ENCODE data around the gene UBE2H.

UBE2H gene

DNA sequence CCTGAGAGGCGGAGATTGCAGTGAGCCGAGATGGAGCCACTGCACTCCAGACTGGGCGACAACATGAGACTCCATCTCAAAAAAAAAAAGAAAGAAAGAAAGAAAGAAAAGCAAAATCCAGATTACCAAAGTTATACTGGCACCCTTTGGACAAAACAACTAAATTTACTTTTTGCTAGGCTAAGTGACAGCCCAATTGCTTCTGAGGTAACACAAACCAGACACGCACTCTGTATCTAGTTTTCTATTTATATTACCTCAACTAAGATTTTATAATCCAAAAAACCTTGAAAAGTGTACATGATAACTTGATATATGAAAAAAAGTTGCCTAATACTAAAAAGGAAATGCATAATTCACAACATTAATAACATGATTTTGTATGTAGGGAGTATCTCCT is 12.9 kb downstream of the UBE2H start:
- no peak overlapping the region for H3K4me3 ChIP-seq (ENCODE audit: low read length, poor library complexity, severe bottlenecking)
- no peaks in the 10 kb centered on the region for H3K9me2 ChIP-seq (replicated peaks; ENCODE audit: low read depth, low read length)
- no peaks in the 10 kb centered on the region for H3K4me1 ChIP-seq (ENCODE audit: insufficient read depth, low read length, poor library complexity, severe bottlenecking)
- H2AFZ ChIP-seq (ENCODE audit: low read length), result no peak overlapping the region
- H3K36me3 ChIP-seq (ENCODE audit: insufficient read depth, low read length), result no peaks in the 10 kb centered on the region
- no peaks in the 10 kb centered on the region for H3F3A ChIP-seq (ENCODE audit: low read depth)
- no peak overlapping the region for H3K4me2 ChIP-seq (ENCODE audit: low read depth, low read length, poor library complexity, severe bottlenecking)
- no peak overlapping the region for H3K9ac ChIP-seq (ENCODE audit: low read depth, low read length, poor library complexity, severe bottlenecking)
- H3K9me3 ChIP-seq (ENCODE audit: insufficient read depth, low read depth, low read length), result no peaks in the 10 kb centered on the region
- peaks cover 11% of the 10 kb centered on the region; the same call in 1 of the 2 replicates for H3K79me2 ChIP-seq (ENCODE audit: insufficient read depth, low read length)
- H3K27me3 ChIP-seq (ENCODE audit: insufficient read depth, low read length, poor library complexity, severe bottlenecking), result no peaks in the 10 kb centered on the region
- TF ChIP-seq, protein P1, sequence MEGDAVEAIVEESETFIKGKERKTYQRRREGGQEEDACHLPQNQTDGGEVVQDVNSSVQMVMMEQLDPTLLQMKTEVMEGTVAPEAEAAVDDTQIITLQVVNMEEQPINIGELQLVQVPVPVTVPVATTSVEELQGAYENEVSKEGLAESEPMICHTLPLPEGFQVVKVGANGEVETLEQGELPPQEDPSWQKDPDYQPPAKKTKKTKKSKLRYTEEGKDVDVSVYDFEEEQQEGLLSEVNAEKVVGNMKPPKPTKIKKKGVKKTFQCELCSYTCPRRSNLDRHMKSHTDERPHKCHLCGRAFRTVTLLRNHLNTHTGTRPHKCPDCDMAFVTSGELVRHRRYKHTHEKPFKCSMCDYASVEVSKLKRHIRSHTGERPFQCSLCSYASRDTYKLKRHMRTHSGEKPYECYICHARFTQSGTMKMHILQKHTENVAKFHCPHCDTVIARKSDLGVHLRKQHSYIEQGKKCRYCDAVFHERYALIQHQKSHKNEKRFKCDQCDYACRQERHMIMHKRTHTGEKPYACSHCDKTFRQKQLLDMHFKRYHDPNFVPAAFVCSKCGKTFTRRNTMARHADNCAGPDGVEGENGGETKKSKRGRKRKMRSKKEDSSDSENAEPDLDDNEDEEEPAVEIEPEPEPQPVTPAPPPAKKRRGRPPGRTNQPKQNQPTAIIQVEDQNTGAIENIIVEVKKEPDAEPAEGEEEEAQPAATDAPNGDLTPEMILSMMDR (conservative IDR thresholded peaks at IDR 0.05; ENCODE audit: low read length), result no peak
- no peak for TF ChIP-seq EZH2phosphoT487 (IDR thresholded peaks at IDR 0.05; ENCODE audit: borderline replicate concordance)
- H4K20me1 ChIP-seq (ENCODE audit: insufficient read depth, low read length, poor library complexity, severe bottlenecking), result no peaks in the 10 kb centered on the region

DNA sequence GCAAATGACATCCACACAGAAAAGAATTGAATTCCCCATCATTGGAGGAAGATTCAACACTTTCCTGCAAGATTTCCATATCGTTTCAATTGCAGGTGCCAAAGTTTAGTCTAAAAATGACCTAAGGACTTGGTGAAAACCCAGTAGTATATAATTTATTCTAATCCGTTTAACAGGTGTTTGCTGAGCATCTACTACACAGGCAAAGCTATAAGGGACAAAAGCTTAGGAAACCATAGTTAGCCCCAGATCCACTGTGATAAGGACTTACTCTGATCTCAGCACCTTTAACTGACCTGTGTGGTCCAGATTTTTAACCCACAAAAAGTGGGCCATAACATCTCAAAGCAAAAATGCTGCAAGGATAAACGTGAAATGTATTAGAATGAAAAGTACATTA is 19.1 kb downstream of the UBE2H start:
- no peaks in the 10 kb centered on the region for H3K36me3 ChIP-seq (ENCODE audit: insufficient read depth, low read length)
- no peak overlapping the region for H3K4me3 ChIP-seq (ENCODE audit: low read length, poor library complexity, severe bottlenecking)
- H3K9ac ChIP-seq (ENCODE audit: low read depth, low read length, poor library complexity, severe bottlenecking), result no peak overlapping the region
- H3K9me2 ChIP-seq (replicated peaks; ENCODE audit: low read depth, low read length), result no peaks in the 10 kb centered on the region
- no peaks in the 10 kb centered on the region for H3K27me3 ChIP-seq (ENCODE audit: insufficient read depth, low read length, poor library complexity, severe bottlenecking)
- H3F3A ChIP-seq (ENCODE audit: low read depth), result no peaks in the 10 kb centered on the region
- TF ChIP-seq, protein P1 (conservative IDR thresholded peaks at IDR 0.05; ENCODE audit: low read length), result no peak
- no peak for TF ChIP-seq EZH2phosphoT487 (IDR thresholded peaks at IDR 0.05; ENCODE audit: borderline replicate concordance)
- no peaks in the 10 kb centered on the region for H3K4me1 ChIP-seq (ENCODE audit: insufficient read depth, low read length, poor library complexity, severe bottlenecking)
- H3K79me2 ChIP-seq (ENCODE audit: insufficient read depth, low read length), result no peaks in the 10 kb centered on the region
- no peak overlapping the region for H2AFZ ChIP-seq (ENCODE audit: low read length)
- H4K20me1 ChIP-seq (ENCODE audit: insufficient read depth, low read length, poor library complexity, severe bottlenecking), result no peaks in the 10 kb centered on the region
- H3K4me2 ChIP-seq (ENCODE audit: low read depth, low read length, poor library complexity, severe bottlenecking), result no peak overlapping the region
- no peaks in the 10 kb centered on the region for H3K9me3 ChIP-seq (ENCODE audit: insufficient read depth, low read depth, low read length)

DNA sequence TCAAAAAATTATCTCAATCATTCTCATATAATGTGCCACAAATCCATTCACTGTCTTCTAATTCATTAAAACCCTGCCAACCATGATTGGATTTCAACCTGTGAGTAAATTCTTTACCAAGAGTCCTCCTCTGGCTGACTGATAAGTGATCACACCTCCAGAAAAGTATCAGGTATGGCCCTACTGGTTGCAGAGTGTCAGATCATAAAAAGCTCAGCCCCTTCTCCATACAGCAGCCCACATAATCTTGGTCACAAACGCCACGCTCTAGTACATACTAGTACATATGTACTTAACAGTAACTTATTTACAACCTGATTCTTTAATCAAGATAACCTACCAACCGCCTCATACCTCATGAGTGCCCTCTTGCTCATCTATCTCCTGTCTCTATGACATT is 26.1 kb downstream of the UBE2H start:
- Histone ChIP-seq H2AFZ (ENCODE audit: low read length) (no peak overlapping the region), H3K79me2 (ENCODE audit: insufficient read depth, low read length) (no peaks in the 10 kb centered on the region), H3K4me1 (ENCODE audit: insufficient read depth, low read length, poor library complexity, severe bottlenecking) (no peaks in the 10 kb centered on the region), H3K36me3 (ENCODE audit: insufficient read depth, low read length) (no peaks in the 10 kb centered on the region), H3F3A (ENCODE audit: low read depth) (no peaks in the 10 kb centered on the region), H3K9ac (ENCODE audit: low read depth, low read length, poor library complexity, severe bottlenecking) (no peak overlapping the region), H3K4me2 (ENCODE audit: low read depth, low read length, poor library complexity, severe bottlenecking) (no peak overlapping the region), H3K9me2 (replicated peaks; ENCODE audit: low read depth, low read length) (no peaks in the 10 kb centered on the region), H3K9me3 (ENCODE audit: insufficient read depth, low read depth, low read length) (no peaks in the 10 kb centered on the region), H3K27me3 (ENCODE audit: insufficient read depth, low read length, poor library complexity, severe bottlenecking) (no peaks in the 10 kb centered on the region), H3K4me3 (ENCODE audit: low read length, poor library complexity, severe bottlenecking) (no peak overlapping the region), H4K20me1 (ENCODE audit: insufficient read depth, low read length, poor library complexity, severe bottlenecking) (no peaks in the 10 kb centered on the region)
- TF ChIP-seq, protein P1 (conservative IDR thresholded peaks at IDR 0.05; ENCODE audit: low read length), result no peak
- TF ChIP-seq EZH2phosphoT487 (IDR thresholded peaks at IDR 0.05; ENCODE audit: borderline replicate concordance), result no peak

Measured in Loucy (cell line).